LNCaP clone FGC (cell line): ENCODE results near the gene RGS9.

ENCODE experiments used
- DNase-seq: peaks from one replicate; pipeline ENCODE4 v3.0.0-alpha.2; 2011; ENCODE audit warnings: low read depth
- H3K4me3 ChIP-seq: 2 replicates; pipeline ENCODE4 v1.5.1; 2011; ENCODE audit warnings: mild to moderate bottlenecking, low read depth, low read length, control low read depth
- CTCF ChIP-seq: IDR thresholded peaks from 2 replicates; pipeline ENCODE4 v1.5.1; 2012; ENCODE audit warnings: mild to moderate bottlenecking; ENCODE audit not compliant: control insufficient read depth, insufficient read depth; ENCODE audit errors: extremely low read depth

RGS9 gene

GRCh38 chr17:65259696-65260485 is 122.7 kb downstream of the RGS9 start:
- no peak overlapping the region for H3K4me3 ChIP-seq
- DNase-seq: no peak
- TF ChIP-seq CTCF: no peak

- no peak overlapping the region for H3K4me3 ChIP-seq
- no peak for DNase-seq
- TF ChIP-seq CTCF: no peak
Observed at GRCh38 chr17:65260626-65261025, 123.5 kb downstream of the RGS9 start.

GRCh38 chr17:65261152-65261551 is 124.0 kb downstream of the RGS9 start:
- H3K4me3 ChIP-seq: no peak overlapping the region
- DNase-seq: no peak
- no peak for TF ChIP-seq CTCF

- no peak for DNase-seq
- TF ChIP-seq CTCF: no peak
- no peak overlapping the region for H3K4me3 ChIP-seq
Observed at GRCh38 chr17:65261682-65262636, 124.8 kb downstream of the RGS9 start.

- no peak for DNase-seq
- H3K4me3 ChIP-seq: no peak overlapping the region
- TF ChIP-seq CTCF: no peak
Observed at GRCh38 chr17:65265276-65265675, 128.1 kb downstream of the RGS9 start.

- no peak for DNase-seq
- no peak for TF ChIP-seq CTCF
- no peak overlapping the region for H3K4me3 ChIP-seq
Observed at GRCh38 chr17:65268832-65269231, 131.7 kb downstream of the RGS9 start.
